WERI-Rb-1 (cell line): Measurements from ENCODE around the gene CDT1.

Source experiments
- DNase-seq: peaks from one replicate; pipeline ENCODE4 v3.0.0-alpha.2; 2020
- H3K27ac ChIP-seq: fragments of 250-450 bp; sonication (Bioruptor Pico); 2 replicates; pipeline ENCODE4 v1.5.1; 2020; ENCODE audit warnings: mild to moderate bottlenecking, moderate library complexity
- H3K27me3 ChIP-seq: fragments of 250-450 bp; sonication (Bioruptor Pico); 2 replicates; pipeline ENCODE4 v1.5.1; 2021; ENCODE audit warnings: mild to moderate bottlenecking, low read depth, moderate library complexity; ENCODE audit not compliant: insufficient read depth, severe bottlenecking
- H3K36me3 ChIP-seq: fragments of 250-450 bp; sonication (Bioruptor Pico); 2 replicates; pipeline ENCODE4 v1.5.1; 2020; ENCODE audit warnings: mild to moderate bottlenecking, moderate library complexity
- H3K4me3 ChIP-seq: 2 replicates; pipeline ENCODE4 v1.5.1; 2011; ENCODE audit warnings: low read depth, mild to moderate bottlenecking, control low read depth, low read length
- H3K9me3 ChIP-seq: fragments of 250-450 bp; sonication (Bioruptor Pico); 2 replicates; pipeline ENCODE4 v1.5.1; 2021; ENCODE audit warnings: mild to moderate bottlenecking, moderate library complexity; ENCODE audit not compliant: severe bottlenecking
- TF ChIP-seq, protein P1 (sequence below): IDR thresholded peaks from 2 replicates; pipeline ENCODE4 v1.5.1; 2011; ENCODE audit warnings: low read depth, mild to moderate bottlenecking, control low read depth, inconsistent platforms, low read length

The CDT1 gene

GRCh38 chr16:88798772-88799455 is 4.7 kb upstream of the CDT1 start:
- no peak overlapping the region for H3K27ac ChIP-seq
- no peak for DNase-seq
- no peaks in the 10 kb centered on the region for H3K36me3 ChIP-seq
- H3K4me3 ChIP-seq, result no peak overlapping the region
- H3K27me3 ChIP-seq, result no peaks in the 10 kb centered on the region
- H3K9me3 ChIP-seq, result no peaks in the 10 kb centered on the region
- TF ChIP-seq, protein P1, sequence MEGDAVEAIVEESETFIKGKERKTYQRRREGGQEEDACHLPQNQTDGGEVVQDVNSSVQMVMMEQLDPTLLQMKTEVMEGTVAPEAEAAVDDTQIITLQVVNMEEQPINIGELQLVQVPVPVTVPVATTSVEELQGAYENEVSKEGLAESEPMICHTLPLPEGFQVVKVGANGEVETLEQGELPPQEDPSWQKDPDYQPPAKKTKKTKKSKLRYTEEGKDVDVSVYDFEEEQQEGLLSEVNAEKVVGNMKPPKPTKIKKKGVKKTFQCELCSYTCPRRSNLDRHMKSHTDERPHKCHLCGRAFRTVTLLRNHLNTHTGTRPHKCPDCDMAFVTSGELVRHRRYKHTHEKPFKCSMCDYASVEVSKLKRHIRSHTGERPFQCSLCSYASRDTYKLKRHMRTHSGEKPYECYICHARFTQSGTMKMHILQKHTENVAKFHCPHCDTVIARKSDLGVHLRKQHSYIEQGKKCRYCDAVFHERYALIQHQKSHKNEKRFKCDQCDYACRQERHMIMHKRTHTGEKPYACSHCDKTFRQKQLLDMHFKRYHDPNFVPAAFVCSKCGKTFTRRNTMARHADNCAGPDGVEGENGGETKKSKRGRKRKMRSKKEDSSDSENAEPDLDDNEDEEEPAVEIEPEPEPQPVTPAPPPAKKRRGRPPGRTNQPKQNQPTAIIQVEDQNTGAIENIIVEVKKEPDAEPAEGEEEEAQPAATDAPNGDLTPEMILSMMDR, result no peak

GRCh38 chr16:88799569-88800276 is 3.9 kb upstream of the CDT1 start:
- Histone ChIP-seq H3K36me3 (peaks cover 4% of the 10 kb centered on the region), H3K9me3 (no peaks in the 10 kb centered on the region), H3K27ac (no peak overlapping the region), H3K4me3 (no peak overlapping the region), H3K27me3 (no peaks in the 10 kb centered on the region)
- TF ChIP-seq, protein P1, result no peak
- no peak for DNase-seq

DNA sequence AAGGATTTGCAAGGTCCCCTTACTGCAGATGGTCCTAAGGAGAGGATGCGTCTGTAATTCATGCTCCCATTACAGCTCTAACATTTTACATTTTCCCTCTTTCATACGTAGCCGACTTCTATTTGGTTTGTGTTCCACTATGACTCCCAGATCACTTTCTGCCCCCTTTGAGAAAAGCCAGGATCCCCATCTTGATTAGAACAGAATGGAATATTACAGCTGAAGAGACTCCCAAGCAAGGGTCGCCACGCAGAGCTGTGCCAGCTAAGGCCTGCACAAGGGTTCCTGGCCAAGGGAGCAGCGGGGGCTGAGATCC is 3.4 kb upstream of the CDT1 start:
- H3K27me3 ChIP-seq, result no peaks in the 10 kb centered on the region
- H3K36me3 ChIP-seq, result peaks cover 9% of the 10 kb centered on the region
- TF ChIP-seq, protein P1, result no peak
- H3K27ac ChIP-seq, result no peak overlapping the region
- no peaks in the 10 kb centered on the region for H3K9me3 ChIP-seq
- no peak overlapping the region for H3K4me3 ChIP-seq
- DNase-seq, result no peak

GRCh38 chr16:88804173-88804551 is 573 bp downstream of the CDT1 start:
- peaks cover 46% of the 10 kb centered on the region for H3K36me3 ChIP-seq
- H3K27me3 ChIP-seq, result no peaks in the 10 kb centered on the region
- H3K4me3 ChIP-seq, result peak overlapping the region; percentile 72
- no peak for DNase-seq
- no peaks in the 10 kb centered on the region for H3K9me3 ChIP-seq
- peak overlapping the region; percentile 92 for H3K27ac ChIP-seq
- TF ChIP-seq, protein P1, result no peak

DNA sequence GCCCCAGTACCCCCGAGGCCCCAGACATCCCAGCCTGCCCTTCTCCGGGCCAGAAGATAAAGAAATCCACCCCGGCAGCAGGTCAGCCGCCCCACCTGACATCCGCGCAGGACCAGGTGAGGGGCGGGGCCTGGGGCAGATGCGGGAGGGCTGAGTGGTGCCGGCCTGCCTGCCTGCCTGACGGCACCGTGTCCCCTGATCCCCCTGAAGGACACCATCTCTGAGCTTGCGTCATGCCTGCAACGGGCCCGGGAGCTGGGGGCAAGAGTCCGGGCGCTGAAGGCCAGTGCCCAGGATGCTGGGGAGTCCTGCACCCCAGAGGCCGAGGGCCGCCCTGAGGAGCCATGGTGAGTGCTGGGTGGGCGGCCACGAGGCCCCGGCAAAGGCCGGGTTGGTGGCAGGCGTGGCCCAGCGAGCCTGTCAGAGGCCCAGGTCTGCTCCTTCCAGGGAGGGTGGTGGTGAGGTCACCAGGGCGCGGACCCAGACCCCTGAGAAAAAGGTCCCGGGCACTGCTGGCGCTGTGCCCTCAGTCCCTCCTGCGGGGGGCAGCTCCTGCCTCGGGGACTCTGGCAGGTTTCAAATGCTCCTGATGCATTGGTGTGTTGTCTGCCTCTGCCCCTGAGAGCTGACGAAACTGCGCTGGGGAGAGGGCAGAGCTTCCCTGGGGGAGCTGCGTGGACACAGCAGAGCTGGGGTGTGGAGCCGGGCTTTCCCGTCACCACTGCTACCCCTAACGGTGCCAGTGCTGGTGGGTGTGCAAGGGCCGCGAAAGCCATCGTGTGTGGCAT is 1.2 kb downstream of the CDT1 start:
- peak overlapping the region; percentile 92 for H3K27ac ChIP-seq
- peak; percentile 50 for DNase-seq
- TF ChIP-seq, protein P1, result no peak
- H3K4me3 ChIP-seq, result peak overlapping the region; percentile 72
- H3K27me3 ChIP-seq, result no peaks in the 10 kb centered on the region
- no peaks in the 10 kb centered on the region for H3K9me3 ChIP-seq
- H3K36me3 ChIP-seq, result peaks cover 51% of the 10 kb centered on the region
